Right lobe of liver (tissue), 4 donors: ENCODE measurements around the gene TMC4.

Experiments used
- CTCF ChIP-seq, 4 donors: fragments of 200-600 bp in 3 of 4; fragments of 450-650 bp in 1 of 4; IDR thresholded peaks; one replicate each; pipeline versions ENCODE4 v1.5.1 to v1.8.0; 2016 to 2022; ENCODE audit warnings: antibody characterized with exemption in 4 of 4, mild to moderate bottlenecking in 2 of 4
- POLR2A ChIP-seq: fragments of 450-650 bp; IDR thresholded peaks from one replicate; pipeline ENCODE4 v1.6.1; 2017; ENCODE audit warnings: antibody characterized with exemption, mild to moderate bottlenecking
- donor health status: DM: no; HTN: no; CAD: no.
- donor health status: DM: no; HTN: no; CAD: no.
- donor health status: DM: no; HTN: yes; CAD: no.

- TF ChIP-seq CTCF (IDR thresholded peaks at IDR 0.05) (no peak), POLR2A (no peak)
These were observed 20.1 kb upstream of the TMC4 start for GRCh38 chr19:54193011-54193410.
